ENCODE data around the gene BMAL2. TPM values are rescaled to one million over a fixed set of nuclear protein-coding genes. Genes with fewer than 3 reads are reported as not detected.

BMAL2 gene
- polyA plus RNA-seq, 2 of the 4 experiments (the other 2 are of a cell fraction) = 13.5 to 23.1 TPM

DNA sequence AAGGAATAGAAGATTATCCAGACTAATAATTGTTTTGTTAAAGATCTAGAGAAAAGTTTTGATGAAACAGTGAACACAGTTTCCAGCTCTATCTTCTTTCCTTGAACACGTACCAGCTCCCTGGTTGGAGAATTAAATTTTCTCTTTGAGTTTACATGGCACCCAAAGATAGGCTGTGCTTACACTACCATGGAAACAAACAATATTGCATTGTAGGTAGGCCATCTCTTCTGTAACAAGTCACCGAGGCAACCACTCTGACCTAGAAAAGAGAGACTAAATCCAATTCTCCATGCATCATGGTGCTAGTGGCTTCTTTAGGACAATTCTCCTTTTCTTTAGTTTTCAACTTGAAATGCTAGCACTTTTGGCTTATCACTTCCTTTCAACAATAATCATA is 9.9 kb downstream of the BMAL2 start:
- Histone ChIP-seq H3K4me2 (peak overlapping the region; percentile 46), H3K4me1 (peaks cover 40% of the 10 kb centered on the region), H3K9me3 (no peaks in the 10 kb centered on the region), H3K27ac (peak overlapping the region in 1 of 2 experiments; percentile 79; a peak in 3 of 6 replicates), H3K4me3 (no peak overlapping the region)
- FAIRE-seq = no peak
- no peak for DNase-seq (ENCODE audit: low read depth in 1 of 2, low spot score in 1 of 2)
- TF ChIP-seq RNF2 (IDR thresholded peaks at IDR 0.05; ENCODE audit: borderline replicate concordance, low read depth) (no peak), CBX8 (IDR thresholded peaks at IDR 0.05) (no peak), GATA3 (IDR thresholded peaks at IDR 0.05; ENCODE audit: borderline replicate concordance) (no peak), CBX2 (IDR thresholded peaks at IDR 0.05; ENCODE audit: borderline replicate concordance, low read depth) (no peak), FOXS1 (CRISPR knock-in tag; IDR thresholded peaks at IDR 0.05) (no peak), POLR2AphosphoS2 (conservative IDR thresholded peaks at IDR 0.05; ENCODE audit: low read length) (no peak), RCOR1 (IDR thresholded peaks at IDR 0.05; ENCODE audit: low read depth, low read length) (no peak), HOXA7 (CRISPR knock-in tag; IDR thresholded peaks at IDR 0.05) (no peak), TP53 (CRISPR knock-in tag; IDR thresholded peaks at IDR 0.05) (no peak)
- TF ChIP-seq, protein P1, sequence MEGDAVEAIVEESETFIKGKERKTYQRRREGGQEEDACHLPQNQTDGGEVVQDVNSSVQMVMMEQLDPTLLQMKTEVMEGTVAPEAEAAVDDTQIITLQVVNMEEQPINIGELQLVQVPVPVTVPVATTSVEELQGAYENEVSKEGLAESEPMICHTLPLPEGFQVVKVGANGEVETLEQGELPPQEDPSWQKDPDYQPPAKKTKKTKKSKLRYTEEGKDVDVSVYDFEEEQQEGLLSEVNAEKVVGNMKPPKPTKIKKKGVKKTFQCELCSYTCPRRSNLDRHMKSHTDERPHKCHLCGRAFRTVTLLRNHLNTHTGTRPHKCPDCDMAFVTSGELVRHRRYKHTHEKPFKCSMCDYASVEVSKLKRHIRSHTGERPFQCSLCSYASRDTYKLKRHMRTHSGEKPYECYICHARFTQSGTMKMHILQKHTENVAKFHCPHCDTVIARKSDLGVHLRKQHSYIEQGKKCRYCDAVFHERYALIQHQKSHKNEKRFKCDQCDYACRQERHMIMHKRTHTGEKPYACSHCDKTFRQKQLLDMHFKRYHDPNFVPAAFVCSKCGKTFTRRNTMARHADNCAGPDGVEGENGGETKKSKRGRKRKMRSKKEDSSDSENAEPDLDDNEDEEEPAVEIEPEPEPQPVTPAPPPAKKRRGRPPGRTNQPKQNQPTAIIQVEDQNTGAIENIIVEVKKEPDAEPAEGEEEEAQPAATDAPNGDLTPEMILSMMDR (IDR thresholded peaks at IDR 0.05) = no peak
- no peak for ATAC-seq
- ChIA-PET POLR2A (interaction anchor here (1.9 kb wide), 1 partner anchor 9 kb away, joined by 8 read pairs; the partner anchor contains the start of gene BMAL2), CTCF (interaction anchor here (0.6 to 1.5 kb wide), 4 partner anchors 25 to 355 kb away, joined by 3 to 4 read pairs (median 4); no protein-coding TSS in a partner anchor)
- 87% methylated on average over 2 of the region's 2 CpGs for WGBS (ENCODE audit: missing lambda C conversion rate)

DNA sequence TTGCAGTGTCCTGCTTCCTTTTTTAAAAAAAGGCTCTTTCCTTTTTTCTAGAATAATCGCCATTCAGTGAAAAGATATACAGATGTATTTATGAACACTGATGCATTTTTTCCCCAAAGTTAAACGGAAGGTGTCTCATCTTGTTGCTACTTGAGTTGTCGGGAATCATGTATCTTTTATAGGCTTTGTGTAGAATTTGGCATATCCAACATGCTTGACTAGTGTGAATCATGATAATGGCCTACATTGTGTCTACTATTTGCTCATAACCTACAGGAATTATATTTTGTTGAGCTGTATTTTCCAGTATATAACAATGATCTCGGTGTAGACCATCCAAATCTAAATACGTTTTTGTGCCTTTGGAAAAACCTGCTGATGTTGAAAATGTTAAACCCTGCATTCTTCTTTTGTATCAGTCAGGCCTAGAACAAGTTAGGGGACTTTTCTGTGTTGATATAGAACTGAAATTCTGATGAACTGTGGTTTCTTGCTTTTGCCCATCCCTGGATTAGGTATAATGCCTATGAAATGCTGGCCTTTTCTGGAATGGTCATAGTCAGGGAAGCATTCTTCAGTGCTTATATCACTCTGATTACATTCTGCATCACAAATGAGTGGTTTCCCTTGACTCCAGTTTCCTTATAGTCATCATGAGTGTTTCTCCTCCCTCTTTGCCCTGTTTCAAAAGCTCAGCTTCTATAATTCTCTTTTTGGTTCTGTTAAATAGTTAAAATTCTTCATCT is 10.8 kb downstream of the BMAL2 start:
- TF ChIP-seq MAFK (IDR thresholded peaks at IDR 0.05; ENCODE audit: partially characterized antibody) = peak; percentile 13
- no peak for TF ChIP-seq FOSL2 (IDR thresholded peaks at IDR 0.05)
- TF ChIP-seq FOSL2 (CRISPR knock-in tag; IDR thresholded peaks at IDR 0.05) = peak; percentile 71
- no peak for TF ChIP-seq MAZ (IDR thresholded peaks at IDR 0.05; ENCODE audit: borderline replicate concordance, low read depth, low read length)
- TF ChIP-seq RAD21 (conservative IDR thresholded peaks at IDR 0.05 in 1 of 2, IDR thresholded peaks at IDR 0.05 in 1 of 2) = no peak
- TF ChIP-seq EP300 (IDR thresholded peaks at IDR 0.05) = 0 out of 5 replicates have a peak, but pooled peaks of 1 of the 2 experiments have one; percentile 12
- CTCF ChIA-PET = interaction anchor here (0.6 to 1.5 kb wide), 2 partner anchors 309 to 354 kb away, joined by 4 read pairs; no protein-coding TSS in a partner anchor
- H3K4me3 ChIP-seq = no peak overlapping the region
- peak overlapping the region; percentile 46 for H3K4me2 ChIP-seq
- peak overlapping the region; percentile 6 to 79; a peak in 5 of 6 replicates for H3K27ac ChIP-seq
- peak; percentile 94 to 95 for ATAC-seq
- peaks cover 31% of the 10 kb centered on the region for H3K4me1 ChIP-seq
- H3K9me3 ChIP-seq = no peaks in the 10 kb centered on the region
- peak; percentile 80 for FAIRE-seq
- POLR2A ChIA-PET = interaction anchor here (1.0 to 1.9 kb wide), 2 partner anchors 10 to 12 kb away, joined by 5 to 8 read pairs; partner anchors contain the start of gene BMAL2
- DNase-seq (ENCODE audit: low read depth in 1 of 2, low spot score in 1 of 2) = peak; percentile 46 to 79
- WGBS (ENCODE audit: missing lambda C conversion rate) = 19% methylated on average over 5 of the region's 5 CpGs

DNA sequence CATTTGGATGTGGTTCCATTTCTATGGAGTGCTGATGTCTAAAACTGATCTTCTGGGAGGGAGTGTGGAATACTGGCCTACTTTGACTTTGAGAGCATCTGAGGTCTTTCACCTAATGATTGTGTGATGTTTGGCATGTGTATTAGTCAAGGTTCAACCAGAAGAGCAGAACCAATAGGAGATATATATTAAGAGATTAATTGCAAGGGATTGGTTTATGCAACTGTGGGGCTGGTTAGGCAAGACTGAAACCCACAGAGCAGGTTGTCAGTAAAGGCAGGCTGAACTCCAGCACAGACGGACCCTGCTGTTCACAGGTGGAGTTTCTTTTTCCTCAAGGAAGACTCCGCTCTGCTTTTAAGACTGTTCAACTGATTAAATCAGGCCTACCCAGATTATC is 11.6 kb downstream of the BMAL2 start:
- no peaks in the 10 kb centered on the region for H3K9me3 ChIP-seq
- H3K27ac ChIP-seq = peak overlapping the region; percentile 48 to 79; a peak in 5 of 6 replicates
- FAIRE-seq (no peak), DNase-seq (ENCODE audit: low read depth in 1 of 2, low spot score in 1 of 2) (no peak), ATAC-seq (0 out of 6 replicates have a peak, but pooled peaks of 1 of the 2 experiments have one; percentile 11)
- peaks cover 30% of the 10 kb centered on the region for H3K4me1 ChIP-seq
- TF ChIP-seq, protein P1 (IDR thresholded peaks at IDR 0.05) = no peak
- TF ChIP-seq HEYL (CRISPR knock-in tag; IDR thresholded peaks at IDR 0.05) = no peak
- TF ChIP-seq ESRRA (IDR thresholded peaks at IDR 0.05; ENCODE audit: borderline replicate concordance, low read length) = no peak
- TF ChIP-seq, protein P2, sequence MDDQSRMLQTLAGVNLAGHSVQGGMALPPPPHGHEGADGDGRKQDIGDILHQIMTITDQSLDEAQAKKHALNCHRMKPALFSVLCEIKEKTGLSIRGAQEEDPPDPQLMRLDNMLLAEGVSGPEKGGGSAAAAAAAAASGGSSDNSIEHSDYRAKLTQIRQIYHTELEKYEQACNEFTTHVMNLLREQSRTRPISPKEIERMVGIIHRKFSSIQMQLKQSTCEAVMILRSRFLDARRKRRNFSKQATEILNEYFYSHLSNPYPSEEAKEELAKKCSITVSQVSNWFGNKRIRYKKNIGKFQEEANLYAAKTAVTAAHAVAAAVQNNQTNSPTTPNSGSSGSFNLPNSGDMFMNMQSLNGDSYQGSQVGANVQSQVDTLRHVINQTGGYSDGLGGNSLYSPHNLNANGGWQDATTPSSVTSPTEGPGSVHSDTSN (IDR thresholded peaks at IDR 0.05) = no peak
- no peak for TF ChIP-seq BHLHE40 (IDR thresholded peaks at IDR 0.05; ENCODE audit: low read depth, low read length)
- TF ChIP-seq CHD2 (IDR thresholded peaks at IDR 0.05; ENCODE audit: low read length, partially characterized antibody) = no peak
- TF ChIP-seq SMC3 (IDR thresholded peaks at IDR 0.05) = no peak
- no peak for TF ChIP-seq FOSL2 (IDR thresholded peaks at IDR 0.05)
- TF ChIP-seq FOSL2 (CRISPR knock-in tag; IDR thresholded peaks at IDR 0.05) = no peak
- TF ChIP-seq FOXS1 (CRISPR knock-in tag; IDR thresholded peaks at IDR 0.05) = no peak
- no peak for TF ChIP-seq ZFP36 (IDR thresholded peaks at IDR 0.05; ENCODE audit: borderline replicate concordance, partially characterized antibody)
- no peak for TF ChIP-seq JUN (IDR thresholded peaks at IDR 0.05)
- H3K4me2 ChIP-seq = peak overlapping the region; percentile 46
- POLR2A ChIA-PET = interaction anchor here (1.0 to 1.9 kb wide), 2 partner anchors 11 to 13 kb away, joined by 5 to 8 read pairs; partner anchors contain the start of gene BMAL2
- CTCF ChIA-PET = interaction anchor here (1.4 kb wide), 1 partner anchor 36 kb away, joined by 3 read pairs; no protein-coding TSS in a partner anchor
- H3K4me3 ChIP-seq = no peak overlapping the region
- 50% methylated on average over 2 of the region's 2 CpGs for WGBS (ENCODE audit: missing lambda C conversion rate)
